A172 (cell line): Measurements from ENCODE around the gene KLHL4. TPM values are rescaled to one million over a fixed set of nuclear protein-coding genes. Genes with fewer than 3 reads are reported as not detected.
"Not testable (repeated sequence)": the region's sequence is repeated elsewhere in the genome, so short reads cannot be mapped to it uniquely, and the experiment has no call there.

Source experiments
- DNase-seq: peaks from one replicate; pipeline ENCODE4 v3.0.0-alpha.2; 2015; ENCODE audit warnings: low spot score
- total RNA-seq: library from RNA; depleted of rRNA; stranded (reverse); fragments of >200 nt; shearing (Covaris generic); gene quantifications from 2 replicates; pipeline ENCODE4 v1.2.3, GENCODE V29; 2014; rRNA removed

KLHL4 gene
- total RNA-seq = 1.8 and 3.3 TPM in 2 replicates

GRCh38 chrX:87517571-87518141 lies at the start of gene KLHL4:
TSS of gene KLHL4 (plus strand) at chrX:87517802. CDS start at chrX:87517894, 92 bp downstream.
- DNase-seq = peak; percentile 71

- no peak for DNase-seq
Observed at GRCh38 chrX:87468941-87469340, 48.7 kb upstream of the KLHL4 start.

GRCh38 chrX:87475793-87476192 lies 41.8 kb upstream of the KLHL4 start:
- no peak for DNase-seq

- DNase-seq = not testable (repeated sequence)
Observed at GRCh38 chrX:87478703-87479102, 38.9 kb upstream of the KLHL4 start.

GRCh38 chrX:87489071-87489470 lies 28.5 kb upstream of the KLHL4 start:
- no peak for DNase-seq

GRCh38 chrX:87515836-87516235 lies 1.8 kb upstream of the KLHL4 start:
- DNase-seq = no peak

- peak; percentile 22 for DNase-seq
Observed at GRCh38 chrX:87516717-87517121, 883 bp upstream of the KLHL4 start.

GRCh38 chrX:87518504-87518903 lies 902 bp downstream of the KLHL4 start:
- peak; percentile 4 for DNase-seq

- DNase-seq = peak; percentile 60
Observed at GRCh38 chrX:87525771-87526229, 8.2 kb downstream of the KLHL4 start.

- no peak for DNase-seq
Observed at GRCh38 chrX:87526281-87526680, 8.7 kb downstream of the KLHL4 start.

- no peak for DNase-seq
Observed at GRCh38 chrX:87528487-87528886, 10.9 kb downstream of the KLHL4 start.

GRCh38 chrX:87571964-87572363 lies 54.4 kb downstream of the KLHL4 start:
- DNase-seq = no peak

- DNase-seq = peak; percentile 23
Observed at GRCh38 chrX:87572901-87573300, 55.3 kb downstream of the KLHL4 start.

GRCh38 chrX:87578978-87579377 lies 61.4 kb downstream of the KLHL4 start:
- no peak for DNase-seq

- no peak for DNase-seq
Observed at GRCh38 chrX:87580862-87581261, 63.3 kb downstream of the KLHL4 start.

- DNase-seq = no peak
Observed at GRCh38 chrX:87582453-87582852, 64.9 kb downstream of the KLHL4 start.

- peak; percentile 0 for DNase-seq
Observed at GRCh38 chrX:87583679-87584078, 66.1 kb downstream of the KLHL4 start.

- no peak for DNase-seq
Observed at GRCh38 chrX:87616371-87616770, 98.8 kb downstream of the KLHL4 start.

GRCh38 chrX:87621697-87622096 lies 104.1 kb downstream of the KLHL4 start:
- peak; percentile 0 for DNase-seq

GRCh38 chrX:87626996-87627395 lies 109.4 kb downstream of the KLHL4 start:
- DNase-seq = no peak

GRCh38 chrX:87634361-87634760 lies 116.8 kb downstream of the KLHL4 start:
- DNase-seq = no peak

- no peak for DNase-seq
Observed at GRCh38 chrX:87636533-87636932, 118.9 kb downstream of the KLHL4 start.

- DNase-seq = not testable (repeated sequence)
Observed at GRCh38 chrX:87641439-87641838, 123.8 kb downstream of the KLHL4 start.

GRCh38 chrX:87661761-87662160 lies 144.2 kb downstream of the KLHL4 start:
- no peak for DNase-seq
